Tibial nerve (tissue), 4 donors: ENCODE data around the gene NR4A2. TPM values are rescaled to one million over a fixed set of nuclear protein-coding genes. Genes with fewer than 3 reads are reported as not detected.

Experiments
- DNase-seq, 2 donors: peaks; one replicate each; pipeline ENCODE4 v3.0.0-alpha.2; 2019; ENCODE audit warnings: low spot score in 2 of 2
- H3K27ac ChIP-seq, 4 donors: fragments of 200-600 bp; sonication (generic) in 3 of 4; one replicate each; pipeline ENCODE4 v1.5.1; 2017 to 2019; ENCODE audit warnings: mild to moderate bottlenecking in 1 of 4
- H3K27me3 ChIP-seq, 2 donors: fragments of 200-600 bp; sonication (generic) in 1 of 2; one replicate each; pipeline versions ENCODE4 v1.5.1 to v1.6.0; 2017 to 2019
- H3K36me3 ChIP-seq, 3 donors: fragments of 200-600 bp; sonication (generic); one replicate each; pipeline ENCODE4 v1.5.1; 2018 to 2019
- H3K4me1 ChIP-seq, 4 donors: fragments of 200-600 bp; sonication (generic) in 3 of 4; one replicate each; pipeline ENCODE4 v1.5.1; 2017 to 2019
- H3K4me3 ChIP-seq, 4 donors: fragments of 200-600 bp; sonication (generic) in 3 of 4; one replicate each; pipeline ENCODE4 v1.5.1; 2017 to 2019; ENCODE audit warnings: mild to moderate bottlenecking in 1 of 4, moderate library complexity in 1 of 4
- H3K9me3 ChIP-seq, 4 donors: fragments of 200-600 bp; sonication (generic) in 3 of 4; one replicate each; pipeline ENCODE4 v1.5.1; 2017 to 2019
- EP300 ChIP-seq, 2 donors: sonication (generic); formaldehyde crosslinking; IDR thresholded peaks; one replicate each; pipeline ENCODE4 v1.6.1; 2017; ENCODE audit warnings: antibody characterized with exemption in 2 of 2, mild to moderate bottlenecking in 1 of 2
- POLR2A ChIP-seq, 2 donors: fragments of 450-650 bp; IDR thresholded peaks; one replicate each; pipeline ENCODE4 v1.6.1; 2017; ENCODE audit warnings: antibody characterized with exemption in 2 of 2, mild to moderate bottlenecking in 2 of 2, moderate library complexity in 2 of 2
- WGBS, 2 donors: methylation state at CpG; one replicate each; pipeline ENCODE4 v1.1.5; 2018; 5-methylcytosine and 5-hydroxymethylcytosine counted together
- total RNA-seq, 4 donors: library from RNA; depleted of rRNA; stranded (reverse); fragments of >200 nt; gene quantifications; one replicate each; pipeline ENCODE4 v1.1.0, GENCODE V29; 2016
- TF ChIP-seq, protein P1 (sequence below), 5 experiments: fragments of 200-600 bp in 3 of 5; fragments of 450-650 bp in 2 of 5; sonication (generic) in 3 of 5; IDR thresholded peaks; one replicate each; pipeline ENCODE4 v1.5.1; 2016 to 2019; ENCODE audit warnings: antibody characterized with exemption in 5 of 5, mild to moderate bottlenecking in 3 of 5, moderate library complexity in 2 of 5

The NR4A2 gene
- total RNA-seq, 4 donors from 2014 or later, result 14.7 to 31.5 (median 22.4) TPM

DNA sequence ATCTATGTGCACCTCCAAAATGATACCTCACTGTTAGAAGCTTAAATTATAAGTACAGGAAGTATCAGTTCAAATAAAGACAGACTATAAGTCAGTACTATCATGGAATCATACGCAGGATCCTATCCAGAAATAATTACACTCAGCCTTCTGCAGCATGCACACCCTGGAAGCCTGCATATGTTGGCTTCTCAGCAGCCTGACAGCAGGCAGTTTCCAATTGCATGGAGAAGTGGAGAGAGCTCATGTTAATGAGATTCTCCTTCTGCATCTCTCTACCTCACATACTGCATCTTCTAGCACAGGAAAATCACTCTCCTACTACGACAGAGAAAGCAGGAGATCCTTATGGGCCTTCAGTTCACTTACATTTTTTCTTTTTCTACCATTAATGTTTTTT, 20.5 kb downstream of the NR4A2 start:
- H3K27ac ChIP-seq, result peak overlapping the region in 2 of 4 donors; percentile 20 to 23
- H3K27me3 ChIP-seq, result no peaks in the 10 kb centered on the region
- no peak for DNase-seq
- TF ChIP-seq POLR2A (IDR thresholded peaks at IDR 0.05), result no peak
- TF ChIP-seq, protein P1, sequence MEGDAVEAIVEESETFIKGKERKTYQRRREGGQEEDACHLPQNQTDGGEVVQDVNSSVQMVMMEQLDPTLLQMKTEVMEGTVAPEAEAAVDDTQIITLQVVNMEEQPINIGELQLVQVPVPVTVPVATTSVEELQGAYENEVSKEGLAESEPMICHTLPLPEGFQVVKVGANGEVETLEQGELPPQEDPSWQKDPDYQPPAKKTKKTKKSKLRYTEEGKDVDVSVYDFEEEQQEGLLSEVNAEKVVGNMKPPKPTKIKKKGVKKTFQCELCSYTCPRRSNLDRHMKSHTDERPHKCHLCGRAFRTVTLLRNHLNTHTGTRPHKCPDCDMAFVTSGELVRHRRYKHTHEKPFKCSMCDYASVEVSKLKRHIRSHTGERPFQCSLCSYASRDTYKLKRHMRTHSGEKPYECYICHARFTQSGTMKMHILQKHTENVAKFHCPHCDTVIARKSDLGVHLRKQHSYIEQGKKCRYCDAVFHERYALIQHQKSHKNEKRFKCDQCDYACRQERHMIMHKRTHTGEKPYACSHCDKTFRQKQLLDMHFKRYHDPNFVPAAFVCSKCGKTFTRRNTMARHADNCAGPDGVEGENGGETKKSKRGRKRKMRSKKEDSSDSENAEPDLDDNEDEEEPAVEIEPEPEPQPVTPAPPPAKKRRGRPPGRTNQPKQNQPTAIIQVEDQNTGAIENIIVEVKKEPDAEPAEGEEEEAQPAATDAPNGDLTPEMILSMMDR (IDR thresholded peaks at IDR 0.05), result no peak
- TF ChIP-seq EP300 (IDR thresholded peaks at IDR 0.05), result no peak
- no peaks in the 10 kb centered on the region for H3K36me3 ChIP-seq
- WGBS, 2 donors, result 78 to 83% methylated on average over 2 of the region's 2 CpGs
- H3K4me3 ChIP-seq, result no peak overlapping the region
- H3K4me1 ChIP-seq, result no peaks in the 10 kb centered on the region
- H3K9me3 ChIP-seq, result no peaks in the 10 kb centered on the region

DNA sequence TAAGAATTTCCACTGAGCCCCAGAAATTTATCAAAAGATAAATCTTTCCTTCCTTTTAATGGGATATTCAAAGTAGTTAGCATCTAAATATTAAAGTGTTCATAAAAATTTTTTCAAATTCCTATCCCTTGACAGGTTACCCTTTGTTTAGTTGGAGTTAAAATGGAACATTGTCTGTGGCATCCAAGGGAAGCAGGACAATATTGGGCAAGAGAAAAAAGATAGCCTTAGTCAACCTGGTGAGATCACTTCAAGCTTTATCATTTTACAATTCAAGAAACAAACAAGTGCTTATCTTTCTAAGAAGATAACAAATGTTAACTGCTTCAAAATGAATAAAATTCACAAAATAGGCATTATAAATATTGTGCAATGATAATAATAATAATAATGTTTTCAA, 21.7 kb downstream of the NR4A2 start:
- H3K27me3 ChIP-seq, result no peaks in the 10 kb centered on the region
- no peak overlapping the region for H3K4me3 ChIP-seq
- DNase-seq, result no peak
- H3K4me1 ChIP-seq, result no peaks in the 10 kb centered on the region
- no peaks in the 10 kb centered on the region for H3K9me3 ChIP-seq
- no peak overlapping the region for H3K27ac ChIP-seq
- H3K36me3 ChIP-seq, result no peaks in the 10 kb centered on the region
- TF ChIP-seq, protein P1 (IDR thresholded peaks at IDR 0.05), result no peak
- TF ChIP-seq EP300 (IDR thresholded peaks at IDR 0.05) (no peak), POLR2A (IDR thresholded peaks at IDR 0.05) (no peak)

DNA sequence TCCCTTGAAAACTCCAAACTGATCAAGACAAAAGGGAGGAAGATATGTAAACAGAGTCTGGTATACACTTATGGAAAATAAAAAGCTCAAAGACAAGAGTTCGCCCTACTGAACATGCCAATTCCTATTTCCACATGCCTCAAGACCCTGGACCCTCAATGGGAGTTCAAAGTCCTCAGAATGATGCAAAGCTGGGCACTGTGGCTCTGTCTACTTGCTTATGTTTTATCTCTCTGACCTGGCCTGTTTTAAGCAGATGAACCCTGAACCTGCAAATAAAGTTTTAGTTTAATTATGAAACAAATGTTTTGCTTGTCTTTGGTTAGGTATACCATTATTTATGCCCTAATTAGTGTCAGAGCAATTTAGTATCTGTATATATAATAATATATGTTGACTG, 22.6 kb downstream of the NR4A2 start:
- WGBS, 2 donors, result 93 to 97% methylated on average over 1 of the region's 1 CpG
- Histone ChIP-seq H3K36me3 (no peaks in the 10 kb centered on the region), H3K9me3 (no peaks in the 10 kb centered on the region), H3K4me3 (no peak overlapping the region), H3K4me1 (no peaks in the 10 kb centered on the region), H3K27me3 (no peaks in the 10 kb centered on the region), H3K27ac (no peak overlapping the region)
- no peak for DNase-seq
- no peak for TF ChIP-seq POLR2A (IDR thresholded peaks at IDR 0.05)
- TF ChIP-seq, protein P1 (IDR thresholded peaks at IDR 0.05), result no peak
- TF ChIP-seq EP300 (IDR thresholded peaks at IDR 0.05), result no peak

DNA sequence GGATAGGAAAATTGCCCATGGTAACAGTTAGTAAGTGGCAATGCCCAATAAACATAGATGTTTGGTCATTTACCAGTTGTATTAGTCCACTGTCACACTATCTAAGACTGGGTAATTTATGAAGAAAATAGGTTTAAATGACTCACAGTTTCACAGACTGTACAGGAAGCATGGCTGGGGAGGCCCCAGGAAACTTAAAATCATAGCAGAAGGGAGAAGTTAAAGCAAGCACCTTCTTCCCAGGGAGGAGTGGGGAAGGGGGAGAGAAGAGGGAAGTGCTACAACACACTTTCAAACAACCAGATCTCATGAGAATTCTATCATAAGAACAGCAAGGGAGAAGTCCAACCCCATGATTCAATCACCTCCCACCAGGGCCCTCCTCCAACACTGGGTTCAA, 23.4 kb downstream of the NR4A2 start:
- Histone ChIP-seq H3K36me3 (no peaks in the 10 kb centered on the region), H3K4me1 (no peaks in the 10 kb centered on the region), H3K27me3 (no peaks in the 10 kb centered on the region), H3K27ac (no peak overlapping the region), H3K4me3 (no peak overlapping the region), H3K9me3 (no peaks in the 10 kb centered on the region)
- no peak for TF ChIP-seq EP300 (IDR thresholded peaks at IDR 0.05)
- TF ChIP-seq, protein P1 (IDR thresholded peaks at IDR 0.05), result no peak
- no peak for TF ChIP-seq POLR2A (IDR thresholded peaks at IDR 0.05)
- no peak for DNase-seq

DNA sequence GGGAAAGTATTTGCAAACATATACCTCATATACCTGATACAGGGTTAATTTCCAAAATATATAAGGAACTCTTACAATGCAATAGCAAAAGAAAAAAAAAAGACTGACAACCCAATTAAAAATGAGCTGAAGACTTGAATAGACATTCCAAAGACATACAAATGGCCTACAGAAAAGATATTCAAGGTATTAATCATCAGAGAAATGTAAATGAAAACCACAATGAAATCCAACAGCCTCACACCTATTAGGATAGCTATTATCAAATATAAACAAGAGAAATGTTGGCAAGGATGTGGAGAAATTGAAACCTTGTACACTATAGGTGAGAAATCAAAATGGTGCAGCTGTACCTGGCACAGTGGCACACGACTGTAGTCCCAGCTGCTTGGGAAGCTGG, 25.7 kb downstream of the NR4A2 start:
- no peak for DNase-seq
- no peak overlapping the region for H3K4me3 ChIP-seq
- H3K4me1 ChIP-seq, result no peaks in the 10 kb centered on the region
- WGBS, 2 donors, result 86 to 90% methylated on average over 1 of the region's 1 CpG
- H3K9me3 ChIP-seq, result no peaks in the 10 kb centered on the region
- no peak overlapping the region for H3K27ac ChIP-seq
- TF ChIP-seq, protein P1 (IDR thresholded peaks at IDR 0.05), result no peak
- TF ChIP-seq POLR2A (IDR thresholded peaks at IDR 0.05) (no peak), EP300 (IDR thresholded peaks at IDR 0.05) (no peak)
- no peaks in the 10 kb centered on the region for H3K27me3 ChIP-seq
- H3K36me3 ChIP-seq, result no peaks in the 10 kb centered on the region
